ENCODE measurements around the gene GRAP2. TPM values are rescaled to one million over a fixed set of nuclear protein-coding genes. Genes with fewer than 3 reads are reported as not detected.
A peak's percentile ranks its signal among the peaks of the same experiment; 100 is the strongest.

The GRAP2 gene
- total RNA-seq, 3 donors from 2014 or later (not counting 1 experiment from before 2014, with no cell fraction given): 65.1 to 97.3 (median 92.2) TPM

DNA sequence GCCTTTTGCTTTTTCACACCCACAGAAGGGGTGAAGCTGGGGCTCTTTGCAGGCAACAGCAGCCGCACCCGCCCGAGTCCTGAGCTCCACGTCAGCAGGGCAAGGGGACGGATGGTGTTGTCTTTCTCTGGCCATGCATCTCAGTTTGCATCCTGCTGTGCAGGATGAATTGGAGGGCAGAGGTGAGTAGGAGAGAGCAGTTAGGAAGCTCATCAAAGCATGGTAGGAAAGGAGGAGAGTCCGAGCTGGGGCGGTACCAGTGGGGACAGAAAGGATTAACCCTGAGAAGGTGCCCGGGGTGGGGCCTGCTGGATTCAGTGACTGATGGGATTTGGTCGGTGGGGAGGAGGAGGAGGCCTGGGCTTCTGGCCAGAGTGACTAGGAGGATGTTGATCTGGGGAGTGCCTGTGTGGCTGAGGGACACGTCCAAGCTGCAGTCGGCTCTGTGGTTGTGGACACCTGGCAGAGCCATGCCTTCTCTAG, 108.4 kb downstream of the GRAP2 start:
- H3K4me3 Mint-ChIP-seq: peak overlapping the region; percentile 65
- H3K4me1 Mint-ChIP-seq: peaks cover 19 to 29% of the 10 kb centered on the region in 2 donors
- Histone ChIP-seq H3K4me1 (ENCODE audit: control insufficient read depth, insufficient read depth, low read length) (peaks cover 16% of the 10 kb centered on the region), H3K4me3 (ENCODE audit: low read length) (no peak overlapping the region), H3K27ac (ENCODE audit: low read length) (no peak overlapping the region), H3K36me3 (ENCODE audit: control insufficient read depth, insufficient read depth, low read length) (no peaks in the 10 kb centered on the region), H3K27me3 (ENCODE audit: control insufficient read depth, insufficient read depth, low read length) (peaks cover 18% of the 10 kb centered on the region), H3K9me3 (ENCODE audit: control insufficient read depth, insufficient read depth, low read length) (no peaks in the 10 kb centered on the region)
- peak; percentile 21 to 73 (median 66) for ATAC-seq
- H3K27me3 Mint-ChIP-seq (ENCODE audit: low read depth in 2 of 2): peaks cover 42 to 54% of the 10 kb centered on the region in 2 donors
- TF ChIP-seq, protein P1, sequence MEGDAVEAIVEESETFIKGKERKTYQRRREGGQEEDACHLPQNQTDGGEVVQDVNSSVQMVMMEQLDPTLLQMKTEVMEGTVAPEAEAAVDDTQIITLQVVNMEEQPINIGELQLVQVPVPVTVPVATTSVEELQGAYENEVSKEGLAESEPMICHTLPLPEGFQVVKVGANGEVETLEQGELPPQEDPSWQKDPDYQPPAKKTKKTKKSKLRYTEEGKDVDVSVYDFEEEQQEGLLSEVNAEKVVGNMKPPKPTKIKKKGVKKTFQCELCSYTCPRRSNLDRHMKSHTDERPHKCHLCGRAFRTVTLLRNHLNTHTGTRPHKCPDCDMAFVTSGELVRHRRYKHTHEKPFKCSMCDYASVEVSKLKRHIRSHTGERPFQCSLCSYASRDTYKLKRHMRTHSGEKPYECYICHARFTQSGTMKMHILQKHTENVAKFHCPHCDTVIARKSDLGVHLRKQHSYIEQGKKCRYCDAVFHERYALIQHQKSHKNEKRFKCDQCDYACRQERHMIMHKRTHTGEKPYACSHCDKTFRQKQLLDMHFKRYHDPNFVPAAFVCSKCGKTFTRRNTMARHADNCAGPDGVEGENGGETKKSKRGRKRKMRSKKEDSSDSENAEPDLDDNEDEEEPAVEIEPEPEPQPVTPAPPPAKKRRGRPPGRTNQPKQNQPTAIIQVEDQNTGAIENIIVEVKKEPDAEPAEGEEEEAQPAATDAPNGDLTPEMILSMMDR (IDR thresholded peaks at IDR 0.05): no peak
- intact Hi-C loops (cut with micrococcal nuclease): no loop called here
- H3K36me3 Mint-ChIP-seq: no peaks in the 10 kb centered on the region
- H3K9me3 Mint-ChIP-seq: no peaks in the 10 kb centered on the region
- WGBS (ENCODE audit: insufficient coverage): 33% methylated on average over 11 of the region's 11 CpGs
- peak overlapping the region in 1 of 2 donors; percentile 19 for H3K27ac Mint-ChIP-seq
- DNase-seq: no peak

DNA sequence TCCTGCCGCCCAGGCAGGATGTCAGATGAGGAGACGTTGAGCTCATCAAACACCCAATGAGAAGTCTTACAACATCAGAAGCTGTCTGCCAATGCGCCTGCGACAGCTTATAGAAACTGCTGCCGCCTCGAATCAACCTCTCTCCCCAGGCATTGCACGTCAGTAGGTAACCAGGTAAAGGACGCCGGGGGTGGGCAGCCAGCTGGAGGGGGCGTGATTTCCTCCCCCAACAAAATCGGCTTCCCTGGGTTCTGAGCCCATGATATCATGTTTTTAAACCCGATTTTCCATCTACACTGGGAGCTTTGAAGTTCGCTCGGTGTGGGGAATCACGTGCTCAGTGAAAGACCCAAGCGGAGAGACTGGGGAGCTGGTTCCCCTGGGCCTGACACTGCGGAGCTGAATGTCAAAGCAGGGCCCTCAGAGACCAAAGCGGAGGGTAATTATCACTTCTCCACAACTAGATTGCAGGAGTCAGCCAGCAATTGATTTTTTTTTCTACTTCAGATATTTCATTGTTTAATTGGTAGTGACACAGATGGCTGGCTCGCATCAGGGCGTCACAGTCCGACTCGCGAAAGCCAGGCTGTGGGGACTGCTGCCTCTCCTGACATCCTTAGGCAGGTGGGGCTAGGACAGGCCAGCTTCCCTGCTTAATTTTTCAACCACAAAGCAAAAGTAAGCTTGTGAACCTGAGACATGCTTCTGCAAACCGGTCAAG, 109.2 kb downstream of the GRAP2 start:
- Histone ChIP-seq H3K36me3 (ENCODE audit: control insufficient read depth, insufficient read depth, low read length) (no peaks in the 10 kb centered on the region), H3K9me3 (ENCODE audit: control insufficient read depth, insufficient read depth, low read length) (no peaks in the 10 kb centered on the region), H3K27me3 (ENCODE audit: control insufficient read depth, insufficient read depth, low read length) (peaks cover 18% of the 10 kb centered on the region), H3K4me3 (ENCODE audit: low read length) (no peak overlapping the region), H3K27ac (ENCODE audit: low read length) (no peak overlapping the region), H3K4me1 (ENCODE audit: control insufficient read depth, insufficient read depth, low read length) (peaks cover 16% of the 10 kb centered on the region)
- TF ChIP-seq, protein P1 (IDR thresholded peaks at IDR 0.05): no peak
- peak overlapping the region; percentile 35 for H3K4me3 Mint-ChIP-seq
- DNase-seq (peak in 1 of 2 donors; percentile 73), ATAC-seq (peak in 2 of 3 donors; percentile 39 to 61)
- peaks cover 19 to 29% of the 10 kb centered on the region in 2 donors for H3K4me1 Mint-ChIP-seq
- H3K36me3 Mint-ChIP-seq: no peaks in the 10 kb centered on the region
- H3K9me3 Mint-ChIP-seq: no peaks in the 10 kb centered on the region
- WGBS (ENCODE audit: insufficient coverage): 52% methylated on average over 24 of the region's 24 CpGs
- intact Hi-C loops (cut with micrococcal nuclease): no loop called here
- no peak overlapping the region for H3K27ac Mint-ChIP-seq
- H3K27me3 Mint-ChIP-seq (ENCODE audit: low read depth in 2 of 2): peaks cover 42 to 49% of the 10 kb centered on the region in 2 donors

DNA sequence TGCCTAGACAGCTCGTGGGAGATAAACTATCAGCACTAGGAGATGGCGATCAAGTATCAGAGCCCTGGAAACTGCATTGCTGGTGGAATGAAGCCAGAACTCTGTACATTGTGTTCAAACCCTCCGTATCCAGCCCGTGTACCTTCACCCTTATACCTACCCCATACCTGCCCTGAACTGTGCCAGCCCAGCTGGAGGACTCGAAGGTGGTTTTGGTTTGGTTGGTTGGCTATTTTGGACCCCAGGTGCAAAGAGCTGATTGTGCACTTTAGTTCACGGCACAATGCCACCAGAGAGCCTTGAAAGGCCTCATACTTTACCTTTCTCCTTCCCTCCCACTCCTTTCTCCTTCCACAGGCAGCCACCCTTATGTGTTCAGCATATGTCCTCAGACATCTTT, 109.9 kb downstream of the GRAP2 start:
- Mint-ChIP-seq H3K27ac (no peak overlapping the region), H3K4me3 (no peak overlapping the region), H3K9me3 (no peaks in the 10 kb centered on the region), H3K4me1 (peaks cover 19 to 29% of the 10 kb centered on the region in 2 donors), H3K36me3 (no peaks in the 10 kb centered on the region), H3K27me3 (ENCODE audit: low read depth in 2 of 2) (peaks cover 45% of the 10 kb centered on the region in 2 donors)
- peaks cover 18% of the 10 kb centered on the region for H3K27me3 ChIP-seq (ENCODE audit: control insufficient read depth, insufficient read depth, low read length)
- H3K4me3 ChIP-seq (ENCODE audit: low read length): no peak overlapping the region
- H3K4me1 ChIP-seq (ENCODE audit: control insufficient read depth, insufficient read depth, low read length): peaks cover 16% of the 10 kb centered on the region
- H3K9me3 ChIP-seq (ENCODE audit: control insufficient read depth, insufficient read depth, low read length): no peaks in the 10 kb centered on the region
- ATAC-seq (no peak), DNase-seq (no peak)
- TF ChIP-seq, protein P1 (IDR thresholded peaks at IDR 0.05): no peak
- WGBS (ENCODE audit: insufficient coverage): 86% methylated on average over 5 of the region's 6 CpGs
- H3K36me3 ChIP-seq (ENCODE audit: control insufficient read depth, insufficient read depth, low read length): no peaks in the 10 kb centered on the region
- intact Hi-C loops (cut with micrococcal nuclease): no loop called here
- no peak overlapping the region for H3K27ac ChIP-seq (ENCODE audit: low read length)

Measured in natural killer cell (primary cell).